Right hindlimb (tissue), 1 donor: ENCODE data around the gene PCDH19.

Source experiments
- DNase-seq: peaks from one replicate; pipeline ENCODE4 v3.0.0-alpha.2; 2018

PCDH19 gene

DNA sequence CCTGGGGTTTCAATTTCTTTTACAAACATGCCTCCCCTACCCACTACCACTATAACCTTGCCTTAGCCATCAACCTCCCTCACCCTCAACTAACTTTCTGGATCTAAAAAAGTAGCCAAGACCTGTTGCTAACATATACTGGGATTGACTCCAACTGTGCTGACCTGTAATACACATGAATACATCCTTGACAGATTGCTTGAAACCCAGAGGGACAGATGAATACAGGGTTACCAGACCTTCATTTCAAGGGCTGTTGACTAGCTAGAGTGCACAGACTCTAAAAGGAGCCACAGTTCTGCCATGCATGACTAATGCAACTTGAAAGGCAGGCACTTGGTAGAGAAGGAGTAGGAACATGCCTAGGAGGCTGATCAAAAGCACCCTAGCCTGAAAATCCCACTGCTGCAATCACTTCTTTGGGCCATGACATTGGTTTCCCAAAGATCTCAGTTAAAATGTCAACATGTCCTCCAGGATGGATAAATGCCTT, 121.0 kb downstream of the PCDH19 start:
- DNase-seq: no peak

DNA sequence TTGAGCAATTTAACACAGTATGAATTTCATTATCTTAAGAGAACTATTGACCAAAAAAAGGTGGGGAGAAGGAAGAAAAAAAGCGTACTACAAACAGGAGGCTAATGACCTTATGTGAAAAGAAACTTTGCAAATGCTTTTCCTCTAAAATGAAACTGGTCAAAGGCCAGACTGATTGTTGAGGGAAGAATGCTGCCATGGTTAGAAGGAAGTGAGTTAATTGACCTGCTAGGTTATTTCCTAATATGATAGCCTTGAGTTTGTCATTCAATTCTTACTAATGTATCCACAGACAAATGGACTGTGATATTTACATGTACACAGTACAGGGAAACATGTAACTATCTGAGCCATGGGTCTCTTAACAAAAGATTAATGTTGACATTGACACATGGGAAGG, 132.8 kb downstream of the PCDH19 start:
- DNase-seq: no peak

DNA sequence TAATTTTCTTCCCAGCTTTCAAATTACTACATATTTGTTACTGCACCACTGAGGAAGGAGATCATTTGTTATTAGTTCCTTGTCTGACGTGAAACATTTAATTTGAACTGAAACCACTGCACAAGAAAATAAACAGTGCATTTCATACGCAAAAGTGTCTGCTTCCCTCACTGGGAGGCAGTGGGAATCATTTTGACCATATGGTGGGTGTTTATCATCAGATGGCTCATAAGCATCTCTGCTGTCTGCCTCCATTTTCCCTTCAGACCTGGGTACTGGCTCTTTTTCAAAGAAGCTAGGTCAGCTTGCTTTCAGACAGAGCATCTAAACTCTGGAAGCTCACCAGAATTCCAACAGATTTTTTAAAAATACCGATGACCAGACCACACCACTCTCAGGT, 135.2 kb downstream of the PCDH19 start:
- DNase-seq: no peak

DNA sequence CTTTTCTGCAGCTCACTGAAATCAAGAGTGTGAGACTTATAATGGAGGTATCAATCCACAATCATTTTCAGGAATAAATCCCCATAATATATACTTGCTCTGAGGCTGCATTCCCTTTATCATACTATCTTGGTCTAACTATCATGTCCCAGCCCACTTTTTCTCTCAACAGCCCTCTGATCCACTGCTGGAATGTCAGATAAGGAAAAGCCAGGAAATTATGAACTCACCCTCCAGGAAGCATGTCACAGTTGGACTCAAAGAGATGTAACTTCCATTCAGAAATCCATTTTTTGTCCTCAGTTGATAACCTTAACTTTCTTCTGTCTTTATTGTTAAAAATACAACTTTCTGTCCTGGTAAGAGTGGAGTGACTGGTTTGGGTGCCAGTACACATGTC, 144.9 kb downstream of the PCDH19 start:
- DNase-seq: no peak

DNA sequence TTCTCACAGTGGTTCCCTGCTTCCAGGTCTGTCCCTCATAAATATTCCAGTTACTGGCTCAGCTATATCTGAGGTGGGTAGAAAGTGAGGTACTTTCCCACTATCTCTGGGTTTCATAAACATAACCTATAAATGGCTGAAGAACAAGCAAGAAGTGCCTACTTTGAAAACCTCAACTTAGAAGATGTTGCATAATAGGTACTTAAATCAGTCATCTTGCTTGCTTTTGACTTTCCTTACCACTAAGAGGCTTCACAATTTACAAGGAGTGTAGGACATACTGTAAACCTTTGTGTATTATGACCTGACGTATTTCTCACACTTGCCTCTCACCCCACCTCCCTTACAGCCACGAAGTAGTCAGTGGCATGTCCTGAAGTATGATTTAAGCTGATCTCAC, 145.9 kb downstream of the PCDH19 start:
- no peak for DNase-seq

- no peak for DNase-seq
These were observed 146.4 kb downstream of the PCDH19 start for GRCh38 chrX:100263650-100264049.

DNA sequence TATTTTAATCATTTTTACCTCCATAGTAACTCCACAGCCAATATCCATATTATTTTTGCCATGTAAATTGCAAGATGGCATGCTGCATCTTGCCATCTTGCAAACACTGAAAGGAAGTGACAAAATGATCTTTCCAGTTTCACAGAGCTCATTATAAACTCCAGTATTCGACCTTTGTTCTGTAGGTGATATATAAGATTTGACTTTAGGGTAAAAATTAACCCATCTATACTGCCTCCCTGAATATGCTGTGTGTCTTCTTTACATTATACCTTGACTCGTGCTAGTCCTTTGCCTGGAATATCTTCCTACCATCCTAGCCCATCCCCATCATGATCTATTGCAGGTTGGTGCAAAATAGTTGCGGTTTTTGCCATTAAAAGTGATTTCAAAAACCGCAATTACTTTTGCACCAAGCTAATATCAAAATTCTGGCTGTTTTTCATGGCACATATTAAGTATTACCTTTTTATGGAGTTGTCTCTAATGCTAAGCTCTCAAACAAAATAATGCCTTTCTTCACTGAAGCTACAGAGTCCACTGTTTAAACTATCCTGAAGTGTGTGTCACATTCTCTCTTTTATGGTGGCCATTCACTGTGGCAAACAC, 161.1 kb downstream of the PCDH19 start:
- no peak for DNase-seq

DNA sequence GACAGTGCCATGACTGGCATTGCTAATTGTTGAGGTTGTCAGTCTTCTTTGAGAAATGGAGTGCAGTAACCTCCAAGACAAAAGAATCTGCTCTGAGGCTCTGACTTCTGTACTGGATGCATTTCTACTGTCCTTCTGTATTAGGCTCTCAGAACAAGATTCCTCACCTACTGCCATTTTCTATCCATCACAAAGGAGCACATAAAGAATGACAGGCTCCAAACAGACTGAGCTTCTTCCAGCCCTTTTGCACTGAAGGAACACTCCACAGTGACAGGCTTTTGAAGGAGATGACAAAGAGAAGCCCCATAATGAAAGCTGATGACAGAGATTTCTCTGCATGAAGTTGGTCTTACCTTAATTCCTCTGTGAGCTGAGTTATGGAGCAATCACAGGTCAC, 162.2 kb downstream of the PCDH19 start:
- DNase-seq: no peak

GRCh38 chrX:100244681-100245080, 165.4 kb downstream of the PCDH19 start:
- peak; percentile 22 for DNase-seq
